HG02840 (cell line): ENCODE results near the gene PEX5.
"Not testable (repeated sequence)": the region's sequence is repeated elsewhere in the genome, so short reads cannot be mapped to it uniquely, and the experiment has no call there.

Experiments used
- ATAC-seq: cut with Tn5 transposase; IDR thresholded peaks from one replicate; pipeline ENCODE4 v1.9.1; 2021; ENCODE audit warnings: mild to moderate bottlenecking, moderate library complexity, moderate number of reproducible peaks; ENCODE audit not compliant: unreplicated experiment, low FRiP score

PEX5 gene

DNA sequence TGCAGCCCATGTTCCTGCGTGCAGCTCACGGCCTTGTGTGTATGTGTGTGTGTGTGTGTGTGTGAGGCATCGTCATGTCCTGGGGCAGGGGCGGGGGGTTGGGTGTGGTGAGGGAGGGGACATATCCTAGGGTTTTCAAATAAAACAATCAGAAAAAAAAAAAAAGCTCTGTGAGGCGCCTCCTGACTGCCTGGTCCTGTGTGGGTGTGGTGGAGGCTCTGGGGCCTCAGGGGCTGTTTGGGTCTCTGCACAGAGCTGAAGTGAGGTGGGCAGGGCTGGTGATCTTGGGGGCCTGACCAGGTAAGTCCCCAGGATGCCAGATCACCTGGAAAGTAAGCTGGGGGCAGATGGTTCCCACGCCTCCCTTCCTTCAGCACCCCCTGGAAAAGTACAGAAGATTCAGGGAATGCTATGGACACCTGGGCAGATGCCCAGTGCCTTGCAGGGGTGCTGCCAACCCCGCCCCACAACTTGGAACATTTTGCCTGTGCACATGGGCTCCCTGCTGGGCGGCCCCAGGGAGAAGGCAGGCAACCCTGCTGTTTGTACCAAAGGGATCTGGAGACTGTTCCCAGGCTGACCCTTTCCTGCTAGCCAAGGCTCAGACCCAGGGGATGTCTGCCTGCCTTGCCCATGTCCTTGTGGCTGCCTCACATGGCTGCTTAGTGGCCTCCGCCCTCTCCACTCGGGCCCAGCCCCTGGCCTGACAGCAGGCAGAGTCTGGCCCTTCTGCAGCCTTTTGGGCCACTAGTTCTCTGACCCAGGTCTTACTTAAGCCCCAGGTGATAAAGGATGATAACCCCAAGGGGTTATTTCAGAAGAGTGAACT lies 30.5 kb upstream of the PEX5 start:
- no peak for ATAC-seq

DNA sequence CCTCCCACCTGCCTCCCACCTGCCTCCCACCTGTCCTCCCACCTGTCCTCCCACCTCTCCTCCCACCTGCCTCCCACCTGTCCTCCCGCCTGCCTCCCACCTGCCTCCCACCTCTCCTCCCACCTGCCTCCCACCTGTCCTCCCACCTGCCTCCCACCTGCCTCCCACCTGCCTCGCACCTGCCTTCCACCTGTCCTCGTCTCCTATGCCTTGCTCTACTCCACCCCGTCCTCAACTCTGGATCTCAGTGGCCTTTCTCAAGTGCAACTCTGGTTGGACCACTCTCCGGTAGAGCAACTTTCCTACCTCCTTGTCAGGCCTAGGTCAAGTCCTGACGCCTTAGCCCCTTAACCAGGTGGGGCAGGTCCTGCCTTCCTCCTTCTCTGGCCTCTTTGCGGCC lies 29.3 kb upstream of the PEX5 start:
- ATAC-seq: no peak

- no peak for ATAC-seq
These were observed 28.2 kb upstream of the PEX5 start for GRCh38 chr12:7161327-7161726.

DNA sequence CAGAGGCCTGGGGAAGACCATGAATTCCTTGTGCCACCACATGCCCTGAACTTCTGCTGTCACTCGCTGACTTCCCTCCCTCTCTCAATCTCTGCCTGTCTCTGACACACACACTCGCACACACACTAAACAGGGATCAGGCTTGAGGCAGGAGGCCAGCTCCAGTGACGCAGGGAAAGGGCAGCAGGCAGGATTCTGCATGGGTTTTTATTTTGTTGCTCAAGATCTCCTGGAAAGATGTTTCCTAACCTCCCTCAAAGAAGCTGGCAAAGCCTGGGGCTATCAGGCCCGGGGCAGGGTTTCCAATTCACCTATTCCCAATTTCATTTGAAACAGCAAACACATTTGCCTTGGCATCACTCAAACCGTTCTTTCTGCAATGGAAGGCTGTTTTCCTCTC lies 27.7 kb upstream of the PEX5 start:
- ATAC-seq: no peak

DNA sequence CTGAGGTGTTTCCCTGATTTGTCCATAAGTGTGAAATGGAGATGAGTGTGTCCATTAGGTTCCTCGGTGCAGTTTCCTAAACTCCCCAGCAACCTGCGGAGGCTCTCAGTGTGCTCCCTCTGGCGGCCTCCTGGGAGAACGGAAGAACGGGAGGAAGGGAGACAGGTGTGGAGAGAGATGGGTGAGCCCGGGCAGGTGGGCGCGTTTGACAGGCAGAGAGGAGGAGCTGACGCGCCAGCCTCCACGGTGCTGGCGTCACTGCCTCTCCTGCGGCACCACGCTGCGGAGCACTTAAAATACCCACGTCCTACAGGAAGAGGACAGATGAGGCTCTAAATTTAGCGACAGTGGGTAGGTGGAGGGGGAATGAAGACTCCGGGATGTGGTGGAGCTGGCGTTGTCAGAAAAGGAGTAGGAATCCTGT lies 26.8 kb upstream of the PEX5 start:
- no peak for ATAC-seq

GRCh38 chr12:7169951-7170350 lies 19.5 kb upstream of the PEX5 start:
- ATAC-seq: no peak

GRCh38 chr12:7171854-7172253 lies 17.6 kb upstream of the PEX5 start:
- no peak for ATAC-seq

DNA sequence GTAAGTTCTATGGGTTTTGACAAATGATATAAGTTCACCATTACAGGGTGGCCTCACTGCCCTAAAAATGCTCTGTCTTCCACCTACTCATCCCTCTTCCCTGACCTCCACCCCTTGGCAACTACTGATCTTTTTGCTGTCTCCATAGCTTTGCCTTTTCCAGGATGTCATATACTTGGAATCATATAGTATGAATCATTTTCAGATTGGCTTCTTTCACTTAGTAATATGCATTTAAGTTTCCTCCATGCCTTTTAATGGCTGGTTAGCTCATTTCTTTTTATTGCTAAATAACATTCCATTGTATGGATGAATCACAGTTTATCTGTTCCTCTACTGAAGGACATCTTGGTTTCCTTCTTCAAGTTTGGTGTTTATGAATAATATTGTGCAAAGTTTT lies 14.0 kb upstream of the PEX5 start:
- no peak for ATAC-seq

GRCh38 chr12:7176595-7176994 lies 12.9 kb upstream of the PEX5 start:
- ATAC-seq: no peak

GRCh38 chr12:7178481-7178880 lies 11.0 kb upstream of the PEX5 start:
- ATAC-seq: no peak

DNA sequence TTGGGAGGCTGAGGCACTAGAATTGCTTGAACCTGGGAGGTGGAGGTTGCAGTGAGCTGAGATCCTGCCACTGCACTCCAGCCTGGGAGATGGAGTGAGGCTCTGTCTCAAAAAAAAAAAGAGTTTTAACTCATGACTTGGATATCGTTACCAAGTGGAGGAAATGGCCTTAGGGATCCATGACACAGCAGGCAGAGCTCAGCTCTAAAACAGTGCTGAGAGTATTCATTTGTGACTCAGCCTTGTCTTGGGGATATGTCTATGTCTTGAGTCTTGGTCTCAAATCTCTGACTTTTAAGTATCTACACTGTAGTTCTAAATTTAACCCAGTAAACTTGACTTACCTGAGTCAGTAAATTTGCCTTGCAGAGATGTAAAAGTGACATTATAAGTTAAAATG lies 8.8 kb upstream of the PEX5 start:
- ATAC-seq: no peak

GRCh38 chr12:7186058-7186457 lies 3.4 kb upstream of the PEX5 start:
- ATAC-seq: not testable (repeated sequence)

GRCh38 chr12:7188562-7189397 lies 706 bp upstream of the PEX5 start:
- ATAC-seq: peak; percentile 31

- peak; percentile 2 for ATAC-seq
These were observed 976 bp downstream of the PEX5 start for GRCh38 chr12:7190268-7191055.

DNA sequence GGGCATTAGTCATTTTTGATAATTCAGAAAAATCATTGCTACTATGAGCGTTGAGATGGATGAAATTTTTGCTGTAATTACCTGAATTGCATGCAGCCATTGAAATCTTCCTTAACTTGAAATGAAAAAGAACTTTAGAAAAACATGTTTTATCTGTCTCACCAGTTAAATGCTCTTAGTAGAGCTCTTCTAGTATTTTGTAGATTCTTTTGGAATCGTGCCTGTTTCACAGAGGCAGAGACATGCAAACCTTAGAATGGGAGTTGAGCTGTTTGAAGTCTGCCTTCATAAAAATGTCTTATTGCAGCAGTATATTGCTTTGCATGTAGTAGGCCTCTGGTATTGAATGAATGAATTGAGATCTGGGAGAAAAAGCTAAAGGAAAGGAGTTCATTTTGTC lies 4.2 kb downstream of the PEX5 start:
- ATAC-seq: no peak

DNA sequence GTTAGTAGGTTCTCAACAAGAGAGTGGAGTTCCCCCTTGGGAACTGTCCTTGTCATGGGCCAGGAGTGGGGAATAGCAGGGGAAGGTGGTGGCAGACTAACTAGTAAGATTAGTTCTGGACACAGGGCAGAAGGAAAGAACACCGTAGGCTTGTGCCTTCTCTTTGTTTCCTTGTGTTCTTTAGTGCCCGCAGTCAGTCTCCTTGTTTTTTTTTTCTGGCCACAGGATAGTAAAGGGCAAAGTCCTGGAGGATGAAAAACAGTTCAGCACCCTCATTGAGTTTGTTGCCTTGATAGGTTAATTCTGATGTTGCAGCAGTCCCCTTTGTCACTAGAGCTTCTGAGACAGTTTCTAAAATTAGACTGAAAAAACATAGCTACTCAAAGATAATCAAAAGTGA lies 8.4 kb downstream of the PEX5 start:
- no peak for ATAC-seq

DNA sequence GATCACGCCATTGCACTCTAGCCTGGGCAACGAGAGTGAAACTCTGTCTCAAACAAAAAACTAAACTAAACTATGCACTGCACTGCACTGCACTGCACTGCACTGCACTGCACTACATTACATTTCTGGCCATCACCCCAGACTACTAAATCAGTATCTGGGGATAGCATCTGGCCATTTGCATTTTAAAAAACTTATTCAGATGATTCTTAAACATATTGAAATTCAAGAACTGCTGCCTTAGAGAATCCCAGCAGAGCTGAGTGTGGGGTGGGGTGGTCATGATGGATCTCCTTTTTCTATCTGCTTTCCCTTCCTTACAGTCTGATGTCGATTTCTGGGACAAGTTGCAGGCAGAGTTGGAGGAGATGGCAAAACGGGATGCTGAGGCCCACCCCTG lies 13.6 kb downstream of the PEX5 start:
- no peak for ATAC-seq

- ATAC-seq: no peak
These were observed 15.6 kb downstream of the PEX5 start for GRCh38 chr12:7205091-7205490.

DNA sequence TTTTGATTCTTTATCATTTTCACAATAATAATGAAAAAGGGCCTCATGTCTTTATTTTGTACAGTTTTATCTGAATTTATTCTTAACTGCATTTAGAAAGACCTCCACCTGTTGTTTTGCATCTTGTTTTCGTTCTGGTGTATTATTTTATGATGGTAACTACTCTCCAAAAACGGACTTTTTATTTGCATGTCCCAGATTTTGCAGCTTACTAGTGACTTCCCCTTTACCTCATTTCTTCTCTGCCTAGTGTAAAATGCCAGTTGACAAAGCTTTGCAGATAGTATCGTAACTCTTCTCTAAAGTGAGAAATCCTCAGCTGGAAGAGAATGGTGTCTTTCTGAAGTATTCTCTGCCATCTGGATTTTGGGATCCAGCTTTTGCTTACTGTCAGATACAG lies 17.2 kb downstream of the PEX5 start:
- ATAC-seq: no peak

- ATAC-seq: no peak
These were observed 18.6 kb downstream of the PEX5 start for GRCh38 chr12:7207866-7208625.
